ENCODE results near the gene AFF3.

- no peak for TF ChIP-seq CTCF (IDR thresholded peaks at IDR 0.05)
- no peak for TF ChIP-seq ZFX (IDR thresholded peaks at IDR 0.05; ENCODE audit: borderline replicate concordance)
These were observed 278.5 kb downstream of the AFF3 start for GRCh38 chr2:99863903-99864270.

Measured in 22Rv1 (cell line).